GM19099 (cell line): ENCODE measurements around the gene SUSD6.

Experiments used
- POLR2A ChIP-seq: IDR thresholded peaks from 3 replicates; pipeline ENCODE4 v1.6.1; 2011; ENCODE audit warnings: low read depth; ENCODE audit not compliant: insufficient read length; ENCODE audit errors: extremely low read depth

SUSD6 gene

DNA sequence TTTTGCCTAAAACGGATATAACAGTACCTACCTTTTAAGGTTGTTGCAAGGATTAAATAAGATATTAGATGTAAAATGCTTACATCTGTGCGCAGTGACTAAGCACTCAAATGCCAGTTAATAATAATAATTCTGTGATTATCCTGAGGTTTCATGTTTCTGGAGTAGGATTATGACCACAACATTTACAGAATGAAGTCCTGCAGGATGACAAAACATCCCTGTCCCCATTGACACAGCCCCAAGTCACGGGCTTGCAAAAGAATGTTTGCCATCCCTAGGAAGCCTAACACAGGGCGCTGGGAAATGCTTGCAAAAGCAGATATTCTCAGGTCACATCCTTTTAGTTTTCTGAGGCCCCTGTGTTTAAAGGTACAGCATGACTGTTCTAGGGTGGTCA, 20.1 kb downstream of the SUSD6 start:
- no peak for TF ChIP-seq POLR2A

DNA sequence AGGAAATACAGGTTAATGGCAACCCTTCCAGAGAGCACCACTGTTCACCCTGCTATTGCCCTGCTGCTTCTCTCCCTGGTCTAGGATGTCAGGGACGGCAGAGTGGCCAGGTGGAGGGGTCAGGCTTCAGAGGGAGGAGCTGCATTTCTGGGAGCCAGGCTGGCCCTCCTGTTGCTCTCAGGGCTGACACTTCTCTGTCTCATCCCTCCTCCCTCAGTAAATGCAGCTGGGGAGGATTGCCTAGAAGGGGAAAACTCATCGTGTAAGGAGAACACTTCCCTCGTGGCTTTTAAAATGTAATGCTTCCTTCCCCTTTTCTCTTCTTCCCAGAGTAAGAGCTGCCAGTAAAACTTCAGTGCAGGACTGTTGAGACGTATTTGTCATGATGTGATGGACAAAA, 20.8 kb downstream of the SUSD6 start:
- TF ChIP-seq POLR2A: no peak

DNA sequence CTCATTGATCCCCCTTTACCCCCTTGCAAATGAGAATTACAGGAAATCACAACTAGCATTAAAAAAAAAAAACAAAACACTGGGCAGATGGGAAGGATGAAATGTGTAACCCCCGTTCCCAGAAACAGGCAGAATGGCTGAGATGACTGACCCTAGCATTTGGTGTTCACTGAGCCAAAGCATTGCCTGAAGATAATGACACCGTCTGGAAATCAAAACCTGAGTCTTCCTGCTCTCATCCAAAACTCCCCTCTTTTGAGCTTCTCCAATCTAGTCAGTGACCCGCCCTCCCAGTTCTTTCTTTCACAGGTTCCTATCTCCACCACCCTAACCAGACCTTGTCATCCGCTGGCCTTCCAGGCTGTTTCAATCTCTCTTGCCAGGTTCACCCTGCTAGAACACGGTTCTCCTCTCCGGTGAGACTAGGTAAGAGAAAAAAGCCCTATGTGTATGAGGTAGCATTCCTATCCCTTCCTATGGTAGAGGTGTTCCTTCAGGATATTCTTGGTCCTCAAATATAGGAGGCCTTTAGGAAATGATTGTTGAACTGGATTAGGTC, 21.3 kb downstream of the SUSD6 start:
- no peak for TF ChIP-seq POLR2A

DNA sequence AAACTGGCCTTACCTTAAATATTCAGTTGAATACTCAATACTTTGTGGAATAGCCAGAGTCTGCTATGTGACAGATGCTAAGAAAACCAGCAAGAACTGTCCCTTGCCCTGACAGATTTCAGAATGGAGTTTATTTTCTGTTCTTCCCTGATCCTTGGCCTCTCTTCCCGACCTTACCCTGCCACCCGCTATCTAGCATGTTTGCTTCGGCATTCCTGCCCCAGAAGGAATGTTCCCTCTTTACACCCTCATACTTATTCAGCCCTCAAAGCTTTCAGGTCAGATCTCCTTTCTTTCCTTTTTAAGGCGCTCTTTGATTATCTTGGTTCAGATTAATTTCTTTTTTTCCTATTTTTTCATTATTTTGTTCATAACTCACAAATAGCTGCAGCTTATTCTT, 21.8 kb downstream of the SUSD6 start:
- no peak for TF ChIP-seq POLR2A

DNA sequence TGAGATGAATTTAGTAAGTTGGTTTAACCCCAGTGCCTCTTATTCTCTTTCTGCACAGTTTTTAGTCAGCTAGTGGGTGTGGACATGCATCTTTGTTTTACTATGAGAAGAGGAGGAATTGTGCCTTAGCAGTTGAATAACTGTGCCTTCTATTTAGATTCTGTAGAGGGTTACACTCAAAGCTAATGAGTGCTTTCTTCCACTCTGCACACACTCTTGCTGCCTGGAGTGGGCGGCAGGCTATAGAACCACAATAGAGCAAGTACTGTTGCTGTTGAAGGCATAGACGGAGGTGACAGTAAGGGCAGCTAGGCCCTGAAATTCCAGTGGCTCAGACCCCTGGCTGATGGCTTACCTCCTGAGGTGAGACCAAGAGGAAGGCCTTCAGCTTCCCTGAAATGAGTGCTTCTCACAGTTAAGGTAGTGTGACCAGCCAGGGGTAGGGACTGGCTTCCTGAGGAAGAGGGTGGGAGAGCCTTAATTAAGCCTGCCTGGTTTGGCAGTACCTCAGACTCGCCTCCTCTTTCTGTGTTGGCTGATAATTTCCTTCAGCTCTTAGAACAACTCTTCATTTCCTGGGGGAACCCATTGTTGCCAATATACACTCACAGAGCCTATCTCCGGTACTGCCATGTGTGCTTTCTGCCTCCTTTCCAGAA, 24.7 kb downstream of the SUSD6 start:
- no peak for TF ChIP-seq POLR2A

DNA sequence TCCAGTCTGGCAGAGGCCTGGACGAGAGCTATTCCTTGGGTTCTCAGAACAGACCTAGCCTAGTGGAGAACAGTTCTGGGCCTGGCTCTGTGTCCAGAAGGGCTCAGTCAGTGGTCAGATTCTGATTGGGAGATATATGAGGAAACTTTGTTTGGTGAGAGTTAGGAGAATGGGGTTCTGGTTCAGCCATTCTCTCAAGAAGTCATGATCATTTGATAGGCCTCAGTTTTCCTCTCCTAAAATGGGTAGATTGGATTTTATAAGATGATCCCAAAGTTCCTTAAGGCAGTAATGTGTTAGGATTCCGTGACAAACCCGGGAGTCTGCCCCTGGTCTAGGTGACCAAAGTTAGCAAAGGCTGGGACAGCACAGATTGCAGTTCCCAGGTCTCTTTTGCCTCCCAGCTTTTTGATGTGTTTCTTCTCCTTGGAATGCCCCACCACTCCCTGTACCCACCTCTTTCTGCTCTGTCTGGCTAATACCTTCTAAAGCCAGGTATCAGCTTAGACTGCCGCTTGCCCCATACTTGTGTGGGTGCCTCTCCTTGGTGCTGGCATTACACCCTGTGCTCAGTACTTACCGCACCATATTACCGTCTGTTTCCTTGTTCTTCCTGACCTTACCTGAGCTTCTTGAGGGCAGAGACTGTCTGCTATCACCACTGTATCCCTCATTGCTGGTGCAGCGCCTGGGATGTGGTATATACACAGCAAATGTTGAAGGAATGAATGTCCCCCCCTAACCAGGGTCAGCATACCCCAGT, 25.5 kb downstream of the SUSD6 start:
- TF ChIP-seq POLR2A: no peak

DNA sequence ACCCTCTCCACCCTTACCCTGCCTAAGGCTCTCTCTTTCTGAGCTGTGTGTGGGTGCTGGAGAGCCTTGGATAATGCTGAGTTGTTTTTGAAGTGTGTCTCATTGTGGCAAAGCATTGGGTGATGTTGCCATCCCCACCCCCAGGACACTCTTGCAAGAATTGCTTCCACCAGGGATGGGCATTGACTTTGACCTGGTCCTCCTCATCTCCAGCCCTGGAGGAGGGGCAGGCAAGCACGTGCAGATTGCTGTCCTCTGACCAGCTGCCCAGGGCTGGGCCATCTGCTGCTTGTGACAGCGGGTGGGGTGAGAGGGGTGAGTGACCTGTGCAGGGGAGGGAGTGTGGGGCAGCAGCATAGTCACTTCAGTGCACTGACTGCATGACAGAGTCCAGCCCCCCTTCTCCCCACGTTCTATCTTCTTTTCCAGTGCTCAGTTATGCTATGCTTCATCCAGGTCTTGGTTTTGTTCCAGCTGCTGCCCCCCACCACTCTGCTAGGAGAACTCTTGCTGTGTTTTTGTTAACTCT, 26.2 kb downstream of the SUSD6 start:
- no peak for TF ChIP-seq POLR2A

DNA sequence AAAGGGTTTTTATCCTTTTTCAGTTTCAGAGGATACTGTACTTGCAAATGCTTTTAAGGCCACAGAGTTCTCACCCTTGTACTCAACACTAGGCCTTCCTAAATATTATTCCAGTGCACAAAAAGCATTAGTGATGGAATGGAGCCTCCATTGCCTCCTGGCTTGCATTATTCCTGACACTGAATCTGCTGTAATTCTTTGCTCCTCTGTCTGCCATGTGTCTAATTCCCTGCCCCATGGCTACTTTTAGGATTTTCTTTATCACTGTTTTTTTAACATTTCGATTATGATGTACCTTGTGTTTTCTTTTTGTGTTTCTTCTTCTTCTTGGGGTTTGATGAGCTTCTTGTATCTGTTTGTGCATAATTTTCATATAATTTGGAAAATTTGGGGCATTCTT, 29.5 kb downstream of the SUSD6 start:
- no peak for TF ChIP-seq POLR2A

DNA sequence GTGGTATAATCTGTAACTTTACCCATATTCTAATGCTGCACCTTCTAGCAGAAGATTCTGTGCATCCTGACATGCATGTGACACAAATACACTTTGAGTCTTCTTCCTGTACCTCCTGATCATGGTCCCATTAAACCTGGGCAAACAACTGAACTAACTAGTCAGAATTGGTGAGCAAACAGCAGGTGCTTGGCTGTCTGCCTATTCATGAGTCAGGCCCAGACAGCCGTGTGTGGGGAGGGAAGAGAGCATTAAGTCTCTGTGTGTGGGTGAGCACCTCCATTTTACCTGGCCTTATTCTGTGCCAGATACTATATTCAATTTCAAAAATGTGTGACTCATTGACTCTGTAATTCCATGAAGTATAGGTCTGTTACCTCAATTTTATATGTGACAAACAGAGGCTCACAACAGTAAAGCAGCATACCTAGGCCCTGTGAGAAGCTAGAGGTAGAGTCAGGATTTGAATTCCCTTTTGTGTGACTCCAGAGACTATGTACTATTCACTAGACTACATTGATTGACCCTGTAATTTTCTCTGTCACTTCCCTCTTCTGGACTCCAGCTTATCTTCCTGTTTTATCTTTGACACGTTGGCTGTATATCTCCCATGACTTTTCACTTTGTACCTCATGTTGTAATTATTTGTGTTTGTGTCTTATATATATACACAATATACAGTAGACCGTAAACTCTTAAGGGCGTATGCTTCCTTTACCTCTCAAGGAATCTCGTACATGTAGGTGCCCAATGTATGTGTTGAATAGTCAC, 32.2 kb downstream of the SUSD6 start:
- no peak for TF ChIP-seq POLR2A

DNA sequence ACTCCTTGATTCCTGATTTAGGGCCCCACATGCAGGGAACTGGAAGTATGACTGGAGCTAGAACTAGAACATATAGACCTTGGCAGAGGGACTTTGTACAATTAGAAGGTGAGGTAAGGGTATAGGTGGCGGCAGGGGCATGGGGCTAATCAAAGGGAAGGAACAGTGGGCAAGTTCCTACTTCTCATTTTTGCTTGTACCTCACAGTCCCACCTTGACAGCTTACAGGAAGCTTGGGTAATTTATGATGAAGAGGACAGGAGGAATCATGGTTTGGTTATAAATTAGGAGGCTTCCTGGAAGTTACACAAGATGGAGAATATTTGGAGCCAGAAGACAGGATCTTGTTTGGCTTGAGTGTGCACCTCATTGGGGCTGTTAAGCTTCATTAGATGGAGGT, 33.4 kb downstream of the SUSD6 start:
- no peak for TF ChIP-seq POLR2A

DNA sequence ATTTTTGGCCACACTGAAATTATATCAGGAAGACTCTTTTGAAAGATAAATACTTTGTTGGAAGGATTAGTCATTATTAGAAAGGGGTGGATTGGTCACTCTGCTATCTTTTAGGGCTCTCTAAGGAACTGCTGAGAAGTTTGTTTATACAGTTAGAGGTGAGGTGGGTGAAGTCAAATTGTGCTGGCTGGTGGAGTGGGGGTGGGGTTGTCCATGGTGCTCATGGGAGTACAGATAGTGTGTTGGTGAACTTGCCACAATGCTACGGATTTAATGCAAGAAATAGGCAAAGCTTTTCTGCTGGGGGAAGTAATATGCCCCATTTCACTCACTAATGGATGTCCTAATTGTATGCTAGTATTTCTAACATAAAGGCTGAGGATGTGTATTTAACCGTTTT, 35.8 kb downstream of the SUSD6 start:
- TF ChIP-seq POLR2A: no peak

DNA sequence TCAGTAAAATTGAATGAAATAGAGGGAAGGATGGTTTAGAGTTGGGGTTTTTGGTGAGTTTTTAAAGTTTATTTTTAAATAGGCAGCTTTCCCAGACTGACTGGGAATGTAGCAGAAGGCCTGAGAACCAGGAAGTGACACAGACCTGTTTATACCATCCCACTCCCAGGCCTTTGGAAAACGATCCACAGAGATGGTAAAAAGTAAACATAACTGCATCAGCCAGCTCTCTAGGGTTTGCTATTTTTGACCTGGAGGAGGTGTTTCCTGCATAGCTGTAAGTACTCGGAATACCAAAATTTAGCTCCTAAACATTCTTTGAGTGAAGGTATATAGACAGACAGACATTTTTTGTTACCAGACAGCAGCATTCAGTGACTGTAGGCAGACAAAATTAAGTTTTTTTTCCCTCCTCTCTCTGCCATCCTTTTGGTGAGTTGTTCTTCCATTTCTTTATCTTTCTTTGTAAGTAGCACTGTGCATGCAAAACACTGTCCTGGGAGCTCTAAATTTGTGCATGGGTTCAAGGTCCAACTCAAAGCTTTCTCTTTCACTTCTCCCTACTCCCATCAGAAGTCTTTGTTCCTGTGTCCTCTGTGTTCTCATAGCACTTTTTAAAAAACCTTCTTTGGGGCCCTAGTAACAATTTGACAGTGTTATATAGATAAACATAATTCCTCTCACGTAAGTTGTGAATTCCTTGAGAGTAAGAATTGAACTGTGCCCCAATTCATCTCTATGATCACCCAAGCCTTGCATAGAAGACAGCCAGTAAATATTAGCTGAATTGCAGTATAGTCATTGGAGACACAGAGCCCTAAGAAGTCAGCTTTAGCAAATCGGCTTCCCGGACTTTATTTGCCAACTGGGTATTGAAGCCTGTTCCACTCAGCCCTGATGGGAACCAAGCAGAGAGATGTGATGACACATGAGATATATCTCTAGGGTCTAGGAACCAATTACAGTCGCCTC, 37.4 kb downstream of the SUSD6 start:
- TF ChIP-seq POLR2A: peak; percentile 40

DNA sequence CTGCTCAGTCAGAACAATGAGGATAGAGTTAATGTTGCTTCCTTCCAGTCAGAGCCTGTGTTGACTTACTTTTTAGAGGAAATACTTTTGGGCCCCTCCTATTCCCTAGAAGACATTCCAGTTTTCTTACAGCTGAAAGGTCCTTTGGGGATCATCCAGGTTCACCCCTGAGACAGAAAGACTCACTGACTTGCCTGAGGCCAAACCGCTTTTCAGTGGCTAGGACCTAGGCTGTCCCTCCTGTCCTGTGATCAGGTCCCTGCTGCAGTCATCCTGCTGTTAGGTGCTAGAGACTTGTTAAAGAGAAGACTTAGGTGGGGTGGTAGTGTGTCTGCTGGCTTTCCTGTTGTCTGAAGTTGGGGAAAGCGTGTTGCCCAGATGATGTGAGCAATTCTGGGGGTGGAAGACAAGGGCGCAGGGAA, 39.6 kb downstream of the SUSD6 start:
- TF ChIP-seq POLR2A: no peak

DNA sequence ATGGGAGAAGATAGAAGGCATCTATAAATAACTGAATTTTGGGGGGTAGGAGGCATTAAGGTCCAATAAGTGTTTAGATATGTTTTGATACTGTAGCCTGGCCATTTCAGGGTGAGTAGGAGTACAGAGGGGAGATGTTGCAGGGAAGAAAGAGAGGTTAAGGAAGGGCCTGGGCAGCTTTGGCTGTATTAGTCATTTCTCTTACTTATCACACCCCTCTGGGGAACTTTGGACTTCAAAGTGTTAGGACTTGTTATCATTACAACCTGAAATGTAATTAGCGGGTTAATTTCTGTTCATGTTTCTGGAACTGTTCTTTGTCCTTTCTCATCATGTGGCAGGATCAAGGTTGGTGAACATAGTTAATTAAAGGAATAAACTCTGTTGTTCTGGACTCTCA, 40.3 kb downstream of the SUSD6 start:
- TF ChIP-seq POLR2A: no peak

DNA sequence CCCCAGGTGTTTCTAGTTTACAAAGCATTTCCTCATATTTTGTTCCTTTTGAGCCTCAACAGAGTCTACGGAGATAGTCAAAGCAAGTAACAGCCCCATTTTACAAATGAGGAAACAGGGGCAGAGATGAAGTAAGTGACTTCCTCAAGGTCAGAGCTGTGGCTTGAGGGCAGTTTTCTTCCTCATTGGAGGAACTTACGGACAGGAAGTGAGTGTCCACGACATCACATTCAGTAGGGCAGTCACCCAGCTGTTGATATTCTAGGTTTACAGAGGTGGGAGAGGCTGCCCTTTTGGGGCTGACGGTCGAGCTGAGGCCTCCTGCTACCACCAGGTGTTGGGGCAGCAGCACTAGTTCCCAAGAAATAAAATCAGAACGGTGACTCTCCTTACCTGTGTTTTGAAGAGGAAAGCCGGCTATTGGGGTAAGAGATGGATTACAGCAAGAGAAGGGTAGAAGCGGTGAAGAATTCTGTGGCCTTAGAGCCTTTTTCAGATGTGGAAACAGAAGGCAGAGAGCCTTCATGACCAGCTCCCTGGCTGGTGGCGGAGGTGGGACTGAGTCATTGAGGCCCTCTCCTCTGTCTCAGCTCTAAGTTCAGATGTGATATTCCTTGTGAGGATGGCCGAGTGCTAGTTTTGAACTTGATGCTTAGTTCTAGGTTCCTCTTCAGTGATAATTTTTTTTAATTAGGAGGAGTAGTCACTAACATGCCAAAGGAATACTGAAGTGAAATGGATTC, 41.7 kb downstream of the SUSD6 start:
- TF ChIP-seq POLR2A: peak; percentile 9
